Measurements from ENCODE around the gene PSMA2.

PSMA2 gene

DNA sequence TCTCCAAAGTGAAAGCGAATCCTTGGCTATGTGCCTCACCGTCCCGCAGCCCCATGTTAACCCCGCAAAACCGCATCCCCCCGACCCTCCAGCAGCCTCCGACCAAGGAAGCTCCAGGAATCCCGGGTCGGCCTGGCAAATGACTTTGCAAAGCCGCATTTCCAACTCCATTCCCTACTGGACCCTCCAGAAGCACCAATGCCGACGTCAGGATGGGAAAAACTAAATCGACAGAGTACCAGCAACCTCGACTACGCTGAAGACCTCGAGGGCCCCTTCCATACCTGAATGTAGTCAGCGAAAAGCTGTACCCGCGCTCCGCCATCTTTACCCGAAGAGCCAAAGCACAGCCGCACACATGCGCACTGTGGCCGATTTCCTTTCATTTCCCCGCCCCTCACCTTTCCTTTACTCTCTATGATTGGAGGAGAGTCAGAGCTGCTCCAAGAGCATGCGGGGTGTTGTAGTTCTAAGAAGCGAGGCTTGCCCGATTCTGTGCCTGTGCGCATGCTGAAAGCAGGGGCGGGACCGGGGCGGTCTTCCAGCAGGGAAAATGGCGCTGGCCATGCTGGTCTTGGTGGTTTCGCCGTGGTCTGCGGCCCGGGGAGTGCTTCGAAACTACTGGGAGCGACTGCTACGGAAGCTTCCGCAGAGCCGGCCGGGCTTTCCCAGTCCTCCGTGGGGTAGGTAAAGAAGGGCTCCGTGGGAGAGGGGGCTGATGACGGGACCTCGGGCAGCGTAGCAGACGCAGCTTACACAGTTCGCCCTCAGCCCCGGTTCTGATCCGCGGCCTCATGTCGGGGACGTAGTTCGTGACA is at the start of gene PSMA2, which contains the start of gene MRPL32:
Gene PSMA2 (minus strand): TSS at position 341 of the 818 bp plus-strand sequence. CDS start 16 bp downstream, at position 325.
Gene MRPL32 (plus strand): TSS at position 543 of the 818 bp plus-strand sequence. CDS start 11 bp downstream, at position 554.
- peak; percentile 99 for DNase-seq (ENCODE audit: low read depth)

DNA sequence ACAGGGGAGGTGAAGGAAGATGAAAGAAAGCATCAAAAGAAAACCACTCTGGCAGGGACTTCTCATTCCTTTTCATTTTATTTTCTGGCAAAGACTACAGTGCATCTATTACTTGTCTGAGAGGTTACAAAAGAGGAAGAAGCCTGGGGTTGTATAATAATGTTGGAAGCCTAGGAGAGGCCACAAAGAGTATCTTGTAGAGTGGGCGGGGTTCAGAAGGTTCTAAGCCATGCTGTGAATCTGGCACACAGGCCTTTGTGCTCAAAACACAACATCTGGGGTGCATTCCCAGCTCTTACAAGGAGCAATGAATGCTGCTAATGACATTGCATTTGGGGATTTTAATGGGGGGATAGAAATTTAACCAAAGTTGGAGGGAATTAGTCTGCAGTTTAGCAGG is 49.6 kb upstream of the PSMA2 start:
- no peak for DNase-seq (ENCODE audit: low read depth)

DNA sequence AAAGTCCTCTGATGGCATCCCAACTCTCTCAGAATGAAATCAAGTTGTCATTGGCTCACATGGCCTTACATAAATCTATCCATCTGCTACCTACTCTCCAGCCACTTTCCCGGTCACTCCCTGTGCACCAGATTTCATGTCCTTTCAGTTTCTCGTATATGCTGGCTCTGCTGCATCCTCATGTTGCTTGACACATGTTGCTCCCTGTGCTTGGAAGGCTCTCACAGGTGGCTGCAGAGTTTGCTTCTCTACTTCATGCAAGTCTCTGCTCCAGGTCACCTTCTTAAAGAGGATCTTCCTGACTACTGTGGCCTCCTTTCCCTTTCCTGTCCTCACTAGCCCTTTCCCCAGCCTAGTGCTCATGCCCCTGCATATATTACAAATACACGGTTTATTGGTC is 48.5 kb upstream of the PSMA2 start:
- DNase-seq (ENCODE audit: low read depth): no peak

DNA sequence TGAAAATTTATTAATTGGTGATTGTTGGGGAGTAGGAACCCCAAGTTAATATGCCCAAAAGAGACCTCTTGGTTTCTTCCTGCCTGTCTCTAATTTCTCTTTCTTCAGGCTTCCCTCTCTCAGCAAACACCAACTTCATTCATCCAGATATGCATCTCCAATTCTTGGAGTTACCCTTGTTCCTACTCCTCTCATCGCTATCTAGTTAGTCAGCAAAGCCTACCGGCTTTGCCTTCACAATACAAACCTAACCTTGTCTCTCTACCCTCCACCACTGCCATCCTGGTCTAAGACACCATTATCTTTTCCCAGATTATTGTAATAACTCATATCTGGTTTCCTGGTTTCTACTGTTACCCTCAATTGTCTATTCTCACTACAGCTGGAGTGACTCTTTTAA is 48.1 kb upstream of the PSMA2 start:
- DNase-seq (ENCODE audit: low read depth): no peak

- DNase-seq (ENCODE audit: low read depth): no peak
These were observed 46.5 kb upstream of the PSMA2 start for GRCh38 chr7:42978496-42978895.

DNA sequence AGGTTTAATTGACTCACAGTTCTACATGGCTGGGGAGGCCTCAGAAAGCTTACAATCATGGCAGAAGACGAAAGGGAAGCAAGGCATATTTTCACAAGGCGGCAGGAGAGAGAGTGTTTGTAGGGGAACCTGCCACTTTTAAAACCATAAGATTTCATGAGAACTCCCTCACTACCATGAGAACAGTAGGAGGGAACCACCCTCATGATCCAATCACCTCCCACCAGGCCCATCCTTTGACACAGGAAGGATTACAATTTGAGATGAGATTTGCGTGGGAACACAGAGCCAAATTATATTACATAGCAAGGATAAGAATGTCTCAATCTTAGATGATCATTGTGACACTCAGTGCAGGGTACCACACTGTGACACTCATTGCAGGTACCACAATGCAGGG is 44.4 kb upstream of the PSMA2 start:
- DNase-seq (ENCODE audit: low read depth): no peak

DNA sequence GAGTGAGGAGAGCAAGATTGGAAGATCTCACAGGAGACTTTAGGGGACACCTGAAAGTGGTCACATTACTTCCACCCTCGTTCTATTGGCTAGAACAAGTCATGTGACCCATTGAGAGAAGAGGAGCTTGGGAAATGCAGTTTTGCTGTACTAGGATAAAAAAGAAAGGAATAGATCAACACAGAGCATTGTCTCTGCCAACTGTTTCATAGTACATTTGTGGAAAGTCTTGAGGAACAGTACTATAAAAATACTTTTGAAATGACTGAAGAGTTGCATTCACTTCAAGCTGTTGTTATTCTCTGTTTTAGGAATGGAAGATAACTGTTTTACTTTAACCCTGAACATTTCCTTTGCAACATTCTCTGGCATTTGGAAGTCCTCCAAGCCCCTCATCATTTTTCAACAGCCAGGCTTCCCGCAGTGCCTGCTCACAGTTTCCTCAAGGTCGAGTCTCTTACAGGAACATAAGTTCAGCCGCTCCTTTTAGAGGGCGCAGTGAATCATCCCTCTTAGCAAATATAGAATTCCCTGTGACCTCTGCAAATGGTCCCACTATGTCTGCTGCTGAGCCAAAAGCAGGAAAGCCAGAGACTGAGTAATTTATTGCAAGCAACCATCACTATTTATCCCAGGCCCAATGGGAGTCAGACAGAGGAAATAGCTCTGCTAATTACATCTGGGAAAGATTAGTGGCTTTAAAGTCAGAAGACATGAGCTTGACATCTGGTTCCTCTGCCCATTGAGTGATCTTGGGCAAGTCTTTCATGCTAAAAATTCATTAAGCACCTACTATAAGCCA is 40.9 kb upstream of the PSMA2 start:
- peak; percentile 61 for DNase-seq (ENCODE audit: low read depth)

DNA sequence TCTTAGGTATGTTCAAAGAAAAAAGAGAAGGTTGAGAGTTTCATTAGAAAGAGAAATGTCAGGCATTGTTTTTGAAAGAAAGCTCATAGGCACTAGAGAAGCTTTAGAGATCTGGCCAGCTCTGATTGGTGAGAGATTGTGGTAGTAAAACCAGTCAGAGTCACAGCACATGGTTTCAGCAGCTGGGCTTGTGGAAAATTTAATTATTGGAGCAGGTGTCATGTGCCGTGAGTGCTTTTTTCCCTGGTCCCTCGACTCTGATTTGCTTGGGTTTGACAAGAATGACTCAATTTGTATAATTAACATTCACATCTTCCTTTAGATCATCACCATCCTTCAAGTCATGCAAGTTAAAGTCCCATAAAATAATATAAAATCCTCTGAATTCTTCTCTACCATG is 35.4 kb upstream of the PSMA2 start:
- no peak for DNase-seq (ENCODE audit: low read depth)

GRCh38 chr7:42964849-42965805 is 33.2 kb upstream of the PSMA2 start:
- DNase-seq (ENCODE audit: low read depth): no peak

- no peak for DNase-seq (ENCODE audit: low read depth)
These were observed 32.3 kb upstream of the PSMA2 start for GRCh38 chr7:42964293-42964692.

DNA sequence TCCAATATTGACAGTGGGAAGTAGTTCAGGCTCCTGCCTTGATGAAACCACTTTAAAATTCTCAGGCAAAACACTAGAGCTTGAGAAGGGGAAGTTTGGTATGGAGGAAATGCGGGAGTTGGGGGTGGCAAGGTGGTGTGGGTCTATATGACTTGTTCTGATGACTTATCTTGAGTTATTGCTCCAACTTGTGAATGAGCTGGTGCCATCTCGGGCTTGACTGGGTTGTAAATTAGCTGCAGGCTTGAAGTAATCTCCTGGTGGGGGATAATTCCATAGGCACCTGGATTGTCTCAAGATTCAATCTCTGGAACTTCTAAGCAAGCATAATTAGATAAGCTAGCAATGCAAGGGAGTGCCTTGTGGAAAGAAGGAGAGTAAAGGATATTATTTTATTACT is 29.2 kb upstream of the PSMA2 start:
- no peak for DNase-seq (ENCODE audit: low read depth)

DNA sequence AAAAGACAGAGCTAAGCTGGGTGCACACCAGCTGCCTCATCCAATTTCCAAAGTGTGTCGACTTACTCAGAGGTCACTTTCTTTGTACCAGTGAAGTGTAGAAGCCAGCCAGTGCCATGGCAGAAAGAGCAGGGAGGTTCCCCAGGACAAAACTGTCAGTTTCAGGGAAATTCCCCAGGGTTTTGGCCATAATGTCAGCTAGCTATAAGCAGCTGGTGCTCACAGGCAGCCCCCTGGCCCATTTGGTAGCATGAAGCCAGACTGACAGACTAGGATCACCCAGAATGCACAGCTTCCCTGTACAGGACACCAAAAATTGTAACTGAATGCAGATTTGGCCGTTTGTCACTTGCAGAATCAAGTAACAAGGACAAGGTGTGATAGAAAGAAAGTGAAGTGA is 28.8 kb upstream of the PSMA2 start:
- DNase-seq (ENCODE audit: low read depth): no peak

- no peak for DNase-seq (ENCODE audit: low read depth)
These were observed 27.6 kb upstream of the PSMA2 start for GRCh38 chr7:42959549-42959948.

GRCh38 chr7:42956062-42956461 is 24.1 kb upstream of the PSMA2 start:
- no peak for DNase-seq (ENCODE audit: low read depth)

DNA sequence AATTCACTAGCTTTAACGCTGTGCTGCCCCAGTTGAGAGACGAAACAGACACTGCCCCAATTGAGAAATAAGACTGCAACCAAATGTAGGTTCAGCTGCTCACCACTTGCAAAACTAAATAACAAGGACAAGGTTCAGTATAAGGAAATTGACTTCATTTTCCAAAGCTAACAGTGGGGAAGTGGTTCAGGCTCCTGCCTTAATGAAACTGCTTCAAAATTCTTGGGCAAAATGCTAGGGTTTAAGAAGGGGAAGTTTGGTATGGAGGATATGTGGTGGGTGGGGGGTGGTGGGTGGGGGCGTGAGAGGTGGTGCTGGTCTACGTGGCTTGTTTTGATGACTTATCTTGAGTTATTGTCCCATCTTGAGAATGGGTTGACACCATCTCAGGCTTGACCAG is 22.0 kb upstream of the PSMA2 start:
- no peak for DNase-seq (ENCODE audit: low read depth)

- no peak for DNase-seq (ENCODE audit: low read depth)
These were observed 20.4 kb upstream of the PSMA2 start for GRCh38 chr7:42952328-42952727.

DNA sequence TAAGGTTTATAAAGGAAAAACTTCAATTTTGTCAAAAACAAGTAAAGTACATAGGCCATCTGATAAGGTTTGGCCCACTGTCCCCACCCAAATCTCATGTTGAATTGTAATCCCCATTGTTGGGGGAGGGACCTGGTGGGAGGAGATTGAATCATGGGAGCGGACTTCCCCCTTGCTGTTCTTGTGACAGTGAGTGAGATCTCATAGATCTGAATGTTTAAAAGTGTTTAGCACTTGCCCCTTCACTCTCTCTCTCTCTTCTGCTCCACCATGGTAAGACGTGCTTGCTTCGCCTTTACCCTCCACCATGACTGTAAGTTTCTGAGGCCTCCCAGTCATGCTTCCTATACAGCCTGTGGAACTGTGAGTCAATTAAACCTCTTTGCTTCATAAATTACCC is 18.4 kb upstream of the PSMA2 start:
- no peak for DNase-seq (ENCODE audit: low read depth)

DNA sequence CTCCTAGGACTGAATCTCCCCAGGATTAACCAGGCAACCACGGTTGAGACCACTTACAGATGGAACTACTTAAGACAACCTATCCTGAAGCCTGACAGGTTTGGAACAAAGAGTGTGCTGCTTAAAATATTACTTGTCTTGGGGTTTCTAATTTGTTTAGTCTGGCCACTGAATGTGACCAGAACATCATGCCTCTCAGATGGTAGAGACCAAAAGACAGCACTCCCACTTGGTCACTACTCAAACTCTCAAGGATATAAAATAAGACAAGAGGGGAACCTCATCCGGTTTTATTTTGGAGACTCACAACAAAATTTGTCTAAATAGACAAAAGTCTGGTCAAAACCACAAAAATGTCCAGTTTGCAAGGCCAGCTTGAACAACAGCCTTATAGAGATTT is 15.5 kb upstream of the PSMA2 start:
- no peak for DNase-seq (ENCODE audit: low read depth)

DNA sequence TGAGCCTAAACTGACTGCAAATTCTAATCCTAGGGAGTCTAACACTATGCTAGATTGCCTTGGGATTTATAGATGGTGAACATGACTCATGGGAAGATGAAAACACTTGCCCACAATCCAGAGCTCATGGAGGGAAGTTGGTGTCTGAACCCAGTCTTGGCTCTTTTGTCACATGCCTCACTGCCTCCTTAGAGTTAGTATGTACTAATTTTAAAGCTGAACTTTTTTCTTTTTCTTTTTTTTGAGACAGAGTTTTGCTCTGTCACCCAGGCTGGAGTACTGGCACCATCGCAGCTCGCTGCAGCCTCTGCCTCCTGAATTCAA is 14.6 kb upstream of the PSMA2 start:
- no peak for DNase-seq (ENCODE audit: low read depth)

- peak; percentile 18 for DNase-seq (ENCODE audit: low read depth)
These were observed 14.1 kb upstream of the PSMA2 start for GRCh38 chr7:42945821-42946626.

Measured in ELR (cell line).